ENCODE results near the gene TF. TPM values are rescaled to one million over a fixed set of nuclear protein-coding genes. Genes with fewer than 3 reads are reported as not detected.

The TF gene
- total and polyA plus RNA-seq, 10 of the 15 experiments (the other 5 are each of a cell fraction or from before 2014, with no cell fraction given): under 0.01 to 8.9 (median 0.05) TPM; not detected in 1

GRCh38 chr3:133745108-133745507 is 1.1 kb upstream of the TF start:
- 27% methylated on average over 4 of the region's 4 CpGs for WGBS (ENCODE audit: insufficient coverage, insufficient replicate concordance, low lambda C conversion rate, missing lambda C conversion rate)
- no peak overlapping the region for H2AFZ ChIP-seq (ENCODE audit: control insufficient read depth, low read depth, low read length)
- intact Hi-C loops (cut with micrococcal nuclease; ENCODE audit: unreplicated experiment): no loop called here
- no peaks in the 10 kb centered on the region for H3K4me1 ChIP-seq (ENCODE audit: control insufficient read depth, insufficient read depth, low read length)
- ChIA-PET CTCF (no interaction called here), SMC1A (ENCODE audit: uncharacterized antibody, unreplicated experiment) (no interaction called here), POLR2A (no interaction called here), RAD21 (ENCODE audit: unreplicated experiment) (no interaction called here)
- peaks cover 5 to 6% of the 10 kb centered on the region in 2 experiments; a peak in 2 of 4 replicates for H3K27me3 ChIP-seq (replicated peaks in 1 of 2; ENCODE audit: control insufficient read depth in 2 of 2, insufficient read depth in 2 of 2, low read length in 1 of 2)
- no peak overlapping the region for H3K9ac ChIP-seq (ENCODE audit: control insufficient read depth, insufficient read depth, low read length)
- no peak for ATAC-seq
- H3K4me3 ChIP-seq: no peak overlapping the region
- FAIRE-seq: no peak
- no peaks in the 10 kb centered on the region for H3K9me3 ChIP-seq (replicated peaks; ENCODE audit: control insufficient read depth, insufficient read depth, low read length)
- in situ Hi-C loops (cut with MboI): no loop called here
- no TSS peak for BruUV-seq (replicated peaks)
- H3K36me3 ChIP-seq (ENCODE audit: control insufficient read depth in 2 of 2, insufficient read depth in 2 of 2, low read length in 1 of 2): no peaks in the 10 kb centered on the region
- no peaks in the 10 kb centered on the region for H3K79me2 ChIP-seq (ENCODE audit: control insufficient read depth, insufficient read depth, low read length)
- no peak overlapping the region for H3K27ac ChIP-seq (ENCODE audit: control insufficient read depth, insufficient read depth)
- H4K20me1 ChIP-seq (ENCODE audit: control insufficient read depth, insufficient read depth): no peaks in the 10 kb centered on the region
- no peak overlapping the region for H3K4me2 ChIP-seq (ENCODE audit: control insufficient read depth, insufficient read depth)
- no peak for DNase-seq (ENCODE audit: low read depth, low spot score)
- TF ChIP-seq SMARCA5 (IDR thresholded peaks at IDR 0.05) (no peak), NR2C2 (IDR thresholded peaks at IDR 0.05; ENCODE audit: borderline replicate concordance, control insufficient read depth, insufficient read length, low read depth) (no peak), CEBPB (IDR thresholded peaks at IDR 0.05; ENCODE audit: borderline replicate concordance in 1 of 2, low read depth in 2 of 2, low read length in 2 of 2) (no peak), CBX5 (IDR thresholded peaks at IDR 0.05; ENCODE audit: low read depth) (no peak), JUNB (IDR thresholded peaks at IDR 0.05) (no peak)
- TF ChIP-seq, protein P1, sequence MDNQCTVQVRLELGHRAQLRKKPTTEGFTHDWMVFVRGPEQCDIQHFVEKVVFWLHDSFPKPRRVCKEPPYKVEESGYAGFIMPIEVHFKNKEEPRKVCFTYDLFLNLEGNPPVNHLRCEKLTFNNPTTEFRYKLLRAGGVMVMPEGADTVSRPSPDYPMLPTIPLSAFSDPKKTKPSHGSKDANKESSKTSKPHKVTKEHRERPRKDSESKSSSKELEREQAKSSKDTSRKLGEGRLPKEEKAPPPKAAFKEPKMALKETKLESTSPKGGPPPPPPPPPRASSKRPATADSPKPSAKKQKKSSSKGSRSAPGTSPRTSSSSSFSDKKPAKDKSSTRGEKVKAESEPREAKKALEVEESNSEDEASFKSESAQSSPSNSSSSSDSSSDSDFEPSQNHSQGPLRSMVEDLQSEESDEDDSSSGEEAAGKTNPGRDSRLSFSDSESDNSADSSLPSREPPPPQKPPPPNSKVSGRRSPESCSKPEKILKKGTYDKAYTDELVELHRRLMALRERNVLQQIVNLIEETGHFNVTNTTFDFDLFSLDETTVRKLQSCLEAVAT (IDR thresholded peaks at IDR 0.05): no peak
- TF ChIP-seq, protein P2, sequence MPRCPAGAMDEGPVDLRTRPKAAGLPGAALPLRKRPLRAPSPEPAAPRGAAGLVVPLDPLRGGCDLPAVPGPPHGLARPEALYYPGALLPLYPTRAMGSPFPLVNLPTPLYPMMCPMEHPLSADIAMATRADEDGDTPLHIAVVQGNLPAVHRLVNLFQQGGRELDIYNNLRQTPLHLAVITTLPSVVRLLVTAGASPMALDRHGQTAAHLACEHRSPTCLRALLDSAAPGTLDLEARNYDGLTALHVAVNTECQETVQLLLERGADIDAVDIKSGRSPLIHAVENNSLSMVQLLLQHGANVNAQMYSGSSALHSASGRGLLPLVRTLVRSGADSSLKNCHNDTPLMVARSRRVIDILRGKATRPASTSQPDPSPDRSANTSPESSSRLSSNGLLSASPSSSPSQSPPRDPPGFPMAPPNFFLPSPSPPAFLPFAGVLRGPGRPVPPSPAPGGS (IDR thresholded peaks at IDR 0.05; ENCODE audit: borderline replicate concordance, insufficient read depth, low read depth, low read length, poor library complexity, severe bottlenecking): no peak

Data from GM12878 (cell line).